NOMO-1 treated with dmso at 0.1 percent for 144 hours (cell line): ENCODE results near the gene DAGLA.
"Not testable (repeated sequence)": the region's sequence is repeated elsewhere in the genome, so short reads cannot be mapped to it uniquely, and the experiment has no call there.

Experiments
- DNase-seq: peaks from one replicate; lab custom pipeline; 2025; ENCODE audit not compliant: unreplicated experiment; lab: John Stamatoyannopoulos, UW

DAGLA gene

DNA sequence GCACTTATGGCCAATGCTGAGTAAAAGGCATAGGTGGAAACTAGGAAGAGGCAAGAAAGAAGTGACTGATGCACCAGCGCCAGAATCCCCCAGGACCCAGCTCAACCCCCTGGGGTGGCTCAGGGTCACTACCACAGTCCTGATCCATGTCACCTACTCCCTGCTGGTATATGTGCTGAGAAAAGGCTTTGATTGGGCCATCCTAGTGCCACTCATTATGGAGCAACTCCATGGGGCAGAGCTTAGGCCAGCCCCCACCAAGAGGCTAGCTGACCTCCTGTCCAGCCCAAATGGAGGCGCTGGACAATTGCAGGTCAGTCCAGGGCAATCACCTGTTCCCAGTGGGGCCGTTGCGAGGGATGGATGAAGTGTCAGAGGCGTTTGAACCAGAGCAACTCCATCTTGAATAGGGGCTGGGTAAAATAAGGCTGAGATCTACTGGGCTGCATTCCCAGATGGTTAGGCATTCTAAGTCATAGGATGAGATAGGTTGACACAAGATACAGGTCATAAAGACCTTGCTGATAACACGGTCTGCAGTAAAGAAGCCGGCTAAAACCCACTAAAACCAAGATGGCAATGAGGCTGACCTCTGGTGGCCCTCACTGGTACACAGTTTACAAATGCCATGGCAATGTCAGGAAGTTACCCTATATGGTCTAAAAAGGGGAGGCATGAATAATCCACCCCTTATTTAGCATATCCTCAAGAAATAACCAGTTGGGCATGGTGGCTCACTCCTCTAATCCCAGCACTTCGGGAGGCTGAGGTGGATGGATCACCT, 20.6 kb upstream of the DAGLA start:
- DNase-seq, result no peak

GRCh38 chr11:61660997-61661396, 19.2 kb upstream of the DAGLA start:
- not testable (repeated sequence) for DNase-seq

- no peak for DNase-seq
Measured at GRCh38 chr11:61666684-61667297, 13.4 kb upstream of the DAGLA start.

DNA sequence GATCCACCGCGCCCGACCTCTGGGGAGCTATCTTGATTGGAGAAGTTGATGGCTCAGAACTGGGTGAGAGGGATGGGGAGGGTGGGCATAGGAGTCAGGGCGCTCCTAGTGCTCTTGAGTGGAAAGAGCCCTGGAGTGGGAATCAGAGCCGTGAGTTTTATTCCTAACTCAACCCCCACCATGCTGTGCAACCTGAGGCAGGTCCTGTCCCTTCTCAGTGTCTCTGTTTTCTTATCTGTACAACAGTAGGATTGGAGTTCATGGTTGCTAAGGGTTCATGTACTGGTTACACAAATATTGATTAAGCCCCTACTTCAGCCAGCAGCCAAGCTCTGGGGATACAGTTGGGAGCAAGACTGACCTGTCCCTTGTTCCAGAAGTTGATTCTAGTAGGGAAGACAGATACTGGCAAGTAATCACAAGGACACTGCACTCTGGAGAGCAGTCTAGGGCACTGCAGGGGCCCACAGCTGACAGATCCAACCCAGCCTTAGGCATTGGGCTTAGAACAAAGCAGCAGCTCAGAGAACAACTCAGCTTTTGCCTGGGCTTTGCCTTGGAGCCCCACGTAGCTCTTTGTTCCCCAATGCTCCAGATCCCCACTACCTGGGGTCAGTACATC, 12.4 kb upstream of the DAGLA start:
- no peak for DNase-seq

- DNase-seq, result no peak
Measured at GRCh38 chr11:61669417-61669816, 10.8 kb upstream of the DAGLA start.

GRCh38 chr11:61670626-61671025, 9.6 kb upstream of the DAGLA start:
- DNase-seq, result no peak

DNA sequence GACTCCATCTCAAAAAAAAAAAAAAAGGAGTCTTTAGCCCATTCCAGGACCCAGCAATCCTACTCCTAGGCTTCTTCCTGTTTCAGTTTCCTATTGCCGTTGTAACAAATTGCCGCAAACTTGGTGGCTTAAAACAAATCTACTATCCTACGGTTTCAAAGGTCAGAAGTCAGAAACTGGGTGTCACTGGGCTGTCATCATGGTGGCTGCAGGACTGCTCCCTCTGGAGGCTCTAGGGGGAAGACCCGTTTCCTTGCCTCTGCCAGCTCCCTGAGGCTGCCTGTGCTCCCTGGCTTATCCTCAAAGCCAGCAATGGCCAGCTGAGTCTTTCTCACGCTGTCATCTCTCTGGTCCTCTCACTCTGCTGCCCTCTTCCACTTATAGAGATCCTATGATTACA, 8.7 kb upstream of the DAGLA start:
- DNase-seq, result peak; percentile 60

- not testable (repeated sequence) for DNase-seq
Measured at GRCh38 chr11:61673946-61674467, 6.2 kb upstream of the DAGLA start.

DNA sequence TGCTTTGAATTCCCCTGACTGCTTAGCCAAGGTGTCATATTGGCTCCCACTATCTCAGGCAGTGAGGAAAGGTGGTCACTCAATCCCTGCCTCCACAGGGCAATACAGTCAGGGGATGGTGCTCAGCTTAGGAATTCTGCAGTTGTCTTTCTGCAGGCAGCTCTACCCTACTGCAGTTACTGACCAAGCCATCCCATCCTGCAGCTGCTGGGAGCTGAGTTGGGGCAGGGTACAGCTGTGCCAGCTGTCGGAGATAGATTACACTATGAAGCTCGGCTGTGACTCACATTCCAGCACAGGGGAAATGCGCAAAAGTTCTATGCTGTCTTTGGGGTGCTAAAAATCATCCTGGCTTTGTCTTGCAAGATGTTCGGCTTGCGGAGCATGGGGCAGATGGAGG, 4.4 kb upstream of the DAGLA start:
- DNase-seq, result no peak

GRCh38 chr11:61679296-61679695, 895 bp upstream of the DAGLA start:
- no peak for DNase-seq

- DNase-seq, result no peak
Measured at GRCh38 chr11:61680622-61681221, 531 bp downstream of the DAGLA start.

- no peak for DNase-seq
Measured at GRCh38 chr11:61682093-61682732, 2.0 kb downstream of the DAGLA start.

DNA sequence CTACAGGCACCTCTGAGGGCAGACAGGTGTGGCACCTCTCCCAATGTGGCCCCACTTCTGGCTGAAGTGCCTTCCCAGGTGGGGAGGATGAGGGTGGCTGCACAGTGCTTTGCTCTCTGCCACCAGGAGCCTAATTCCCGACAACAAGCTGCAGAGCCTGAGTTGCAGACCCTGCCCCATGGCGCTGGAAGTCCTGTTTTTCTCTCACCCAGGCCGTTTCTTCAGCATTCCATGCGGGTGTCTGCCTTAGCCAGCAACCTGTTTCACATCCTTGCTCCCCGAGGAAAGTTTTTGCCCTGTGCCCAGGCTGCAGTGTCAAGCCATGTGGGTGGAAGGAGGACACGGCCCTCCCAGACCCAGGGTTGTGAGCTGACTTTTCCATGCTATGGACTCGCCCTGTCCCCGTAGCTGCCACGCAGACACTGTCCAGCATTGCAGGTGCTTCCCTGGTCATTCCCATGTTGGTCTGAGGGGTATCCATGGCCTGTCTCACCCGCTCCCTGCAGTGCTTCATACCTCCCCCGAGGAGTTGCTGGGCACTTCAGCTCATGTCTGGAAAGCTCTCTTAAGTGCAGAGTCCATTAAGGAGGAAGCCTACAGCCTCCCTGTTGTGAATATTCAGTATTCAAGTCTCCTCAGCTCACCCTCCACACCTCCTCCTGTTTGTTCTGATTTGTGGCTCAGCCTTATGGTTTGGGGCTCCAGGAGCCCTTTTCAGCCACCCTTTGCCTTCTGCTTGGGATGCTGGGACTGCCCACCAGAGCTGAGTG, 2.9 kb downstream of the DAGLA start:
- DNase-seq, result no peak

DNA sequence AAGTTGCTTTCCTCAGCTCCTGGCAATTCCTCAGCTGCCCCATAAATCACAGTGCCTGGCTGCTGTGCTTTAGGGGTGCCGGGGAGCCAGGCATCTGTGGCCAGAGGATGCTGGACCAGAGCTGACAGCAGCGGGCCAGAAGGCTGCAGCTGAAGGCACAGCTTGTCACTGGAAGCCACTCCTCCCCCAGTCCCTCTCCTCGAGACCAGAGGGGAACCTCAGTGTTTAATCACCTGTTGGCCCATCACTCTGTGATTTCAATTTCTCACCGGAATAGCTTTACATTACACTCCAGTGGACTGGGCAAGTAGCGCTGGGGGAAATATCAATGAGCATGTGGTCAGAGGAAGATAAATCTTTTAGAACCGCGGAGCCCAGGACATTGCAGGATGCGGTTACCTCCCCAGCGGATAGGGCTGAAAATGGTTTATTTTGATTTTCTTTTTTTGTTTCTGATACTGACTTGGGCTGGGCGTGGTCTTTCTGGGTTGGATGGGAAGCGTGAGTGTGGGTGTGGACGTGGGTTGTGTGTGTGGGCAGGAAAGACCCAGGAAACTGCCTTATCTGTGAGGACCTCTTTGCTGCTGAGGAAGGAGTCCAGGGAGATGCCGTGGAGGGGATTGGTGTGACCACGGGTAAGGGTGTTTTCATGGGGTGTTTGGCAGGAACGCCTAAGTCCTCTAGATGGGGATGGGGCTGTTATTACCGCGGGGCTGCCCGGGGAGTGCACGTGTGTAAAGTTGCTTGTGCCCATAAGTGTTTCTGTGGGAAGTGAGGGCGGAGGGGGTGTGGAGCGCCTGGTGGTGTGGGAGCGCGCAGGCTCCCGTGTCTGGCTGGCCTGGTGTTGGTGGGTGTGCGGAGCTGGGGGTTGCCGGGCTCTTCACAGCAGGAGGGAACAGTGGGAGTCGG, 4.0 kb downstream of the DAGLA start:
- peak; percentile 18 for DNase-seq

- DNase-seq, result no peak
Measured at GRCh38 chr11:61684870-61685616, 4.9 kb downstream of the DAGLA start.

GRCh38 chr11:61685617-61685967, 5.4 kb downstream of the DAGLA start:
- DNase-seq, result no peak

DNA sequence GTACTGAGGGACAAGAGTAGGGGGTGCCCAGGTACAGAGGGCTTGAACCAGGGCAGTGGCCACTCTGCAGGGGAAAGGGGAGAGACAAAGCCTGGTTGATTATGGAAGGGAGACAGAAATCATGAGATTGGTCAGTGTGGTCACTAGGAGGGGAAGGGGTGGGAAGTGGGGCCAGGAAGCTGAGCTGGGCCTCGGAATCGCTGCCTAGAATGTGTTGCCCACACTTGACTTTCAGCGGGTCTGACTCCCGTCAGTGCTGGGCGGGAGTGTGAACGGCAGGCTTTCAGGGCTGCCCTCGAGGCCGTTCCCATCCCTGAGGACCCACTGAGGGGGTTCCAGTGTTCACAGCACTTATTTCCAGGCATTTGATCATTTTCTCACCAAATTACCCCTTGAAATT, 5.9 kb downstream of the DAGLA start:
- no peak for DNase-seq

DNA sequence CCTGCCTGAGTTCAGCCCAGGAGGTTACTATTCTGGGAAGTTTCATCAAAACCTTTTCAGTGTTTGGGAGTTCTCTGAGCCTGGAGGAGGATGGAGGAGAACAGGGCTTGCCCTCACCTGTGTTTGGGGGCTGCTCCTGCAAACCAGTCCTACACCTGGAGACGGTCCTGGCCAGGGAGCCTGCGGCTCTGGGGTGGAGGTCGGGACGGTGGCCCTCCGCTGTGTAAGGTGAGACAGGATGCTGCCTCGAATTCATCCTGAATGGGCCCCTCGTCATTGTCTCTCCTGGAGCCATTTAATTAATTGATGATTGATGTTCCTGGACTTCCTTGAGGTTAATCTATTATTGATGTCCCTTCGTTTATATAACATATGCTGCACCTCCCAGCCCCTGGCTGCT, 6.3 kb downstream of the DAGLA start:
- DNase-seq, result no peak

DNA sequence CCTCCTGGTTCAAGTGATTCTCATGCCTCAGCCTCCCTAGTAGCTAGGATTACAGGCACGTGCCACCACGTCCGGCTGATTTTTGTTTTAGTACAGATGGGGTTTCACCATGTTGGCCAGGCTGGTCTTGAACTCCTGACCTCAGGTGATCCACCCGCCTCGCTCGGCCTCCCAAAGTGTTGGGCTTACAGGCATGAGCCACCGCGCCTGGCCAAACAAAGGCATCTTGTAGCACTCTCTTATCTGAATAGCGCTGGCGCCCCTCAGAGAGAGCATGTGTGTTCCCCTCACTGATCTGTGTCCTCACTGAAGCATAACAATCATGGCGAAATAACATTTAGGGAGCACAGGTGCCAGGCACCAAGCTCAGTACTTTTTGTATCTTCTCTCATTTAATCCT, 7.2 kb downstream of the DAGLA start:
- DNase-seq, result no peak
